SU-DHL-6 (cell line): ENCODE data around the gene LMOD2.

Experiments used
- EZH2phosphoT487 ChIP-seq: fragments of 200-600 bp; sonication (generic), shearing (Covaris generic); conservative IDR thresholded peaks from 2 replicates; pipeline ENCODE4 v1.6.1; 2018; ENCODE audit warnings: mild to moderate bottlenecking, antibody characterized with exemption, low read length, moderate library complexity, mixed read lengths
- TF ChIP-seq, protein P1 (sequence below): fragments of 200-600 bp; sonication (generic); IDR thresholded peaks from one replicate; pipeline ENCODE4 v1.5.1; 2017; ENCODE audit warnings: antibody characterized with exemption, mild to moderate bottlenecking, low read length, moderate library complexity; ENCODE audit not compliant: insufficient read depth, poor library complexity, severe bottlenecking

DNA sequence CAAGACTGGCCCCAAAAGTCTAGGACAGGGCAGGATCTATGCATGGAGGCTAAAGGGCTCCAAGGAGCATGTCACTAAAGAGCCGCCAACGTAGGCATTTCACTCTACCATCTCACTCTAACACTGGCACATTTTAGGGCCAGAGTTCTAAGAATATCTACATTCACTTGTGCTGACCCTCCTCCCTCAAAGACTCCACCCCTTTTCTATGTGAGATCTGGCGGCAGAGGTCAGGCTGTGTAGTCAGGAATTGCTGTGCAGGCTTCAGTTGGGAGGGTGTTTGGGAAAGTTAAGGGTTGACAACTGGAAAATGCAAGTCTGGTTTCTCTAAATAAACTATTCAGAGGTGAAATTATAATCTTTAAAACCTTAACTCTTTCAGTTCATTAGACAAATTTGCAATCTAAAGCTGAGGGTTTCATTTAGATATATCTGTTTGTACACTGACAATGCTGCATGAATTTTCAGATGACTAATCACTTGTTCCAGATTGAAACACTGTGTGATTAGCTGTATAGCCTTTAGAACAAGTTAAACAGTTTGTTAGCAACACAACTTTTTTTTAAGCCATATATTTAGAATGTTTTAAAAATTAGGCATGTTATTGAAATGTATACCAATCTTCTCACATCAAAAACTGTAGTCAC is 18.2 kb downstream of the LMOD2 start:
- TF ChIP-seq, protein P1, sequence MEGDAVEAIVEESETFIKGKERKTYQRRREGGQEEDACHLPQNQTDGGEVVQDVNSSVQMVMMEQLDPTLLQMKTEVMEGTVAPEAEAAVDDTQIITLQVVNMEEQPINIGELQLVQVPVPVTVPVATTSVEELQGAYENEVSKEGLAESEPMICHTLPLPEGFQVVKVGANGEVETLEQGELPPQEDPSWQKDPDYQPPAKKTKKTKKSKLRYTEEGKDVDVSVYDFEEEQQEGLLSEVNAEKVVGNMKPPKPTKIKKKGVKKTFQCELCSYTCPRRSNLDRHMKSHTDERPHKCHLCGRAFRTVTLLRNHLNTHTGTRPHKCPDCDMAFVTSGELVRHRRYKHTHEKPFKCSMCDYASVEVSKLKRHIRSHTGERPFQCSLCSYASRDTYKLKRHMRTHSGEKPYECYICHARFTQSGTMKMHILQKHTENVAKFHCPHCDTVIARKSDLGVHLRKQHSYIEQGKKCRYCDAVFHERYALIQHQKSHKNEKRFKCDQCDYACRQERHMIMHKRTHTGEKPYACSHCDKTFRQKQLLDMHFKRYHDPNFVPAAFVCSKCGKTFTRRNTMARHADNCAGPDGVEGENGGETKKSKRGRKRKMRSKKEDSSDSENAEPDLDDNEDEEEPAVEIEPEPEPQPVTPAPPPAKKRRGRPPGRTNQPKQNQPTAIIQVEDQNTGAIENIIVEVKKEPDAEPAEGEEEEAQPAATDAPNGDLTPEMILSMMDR, result no peak
- no peak for TF ChIP-seq EZH2phosphoT487
